GM12872 (cell line): ENCODE data around the gene IGF2R.

Experiments
- CTCF ChIP-seq: IDR thresholded peaks from 3 replicates; pipeline ENCODE4 v1.5.1; 2011; ENCODE audit warnings: low read depth, mild to moderate bottlenecking, low read length, moderate library complexity; ENCODE audit not compliant: insufficient read depth

The IGF2R gene

GRCh38 chr6:160040527-160041264 lies 71.8 kb downstream of the IGF2R start:
- TF ChIP-seq CTCF: no peak

DNA sequence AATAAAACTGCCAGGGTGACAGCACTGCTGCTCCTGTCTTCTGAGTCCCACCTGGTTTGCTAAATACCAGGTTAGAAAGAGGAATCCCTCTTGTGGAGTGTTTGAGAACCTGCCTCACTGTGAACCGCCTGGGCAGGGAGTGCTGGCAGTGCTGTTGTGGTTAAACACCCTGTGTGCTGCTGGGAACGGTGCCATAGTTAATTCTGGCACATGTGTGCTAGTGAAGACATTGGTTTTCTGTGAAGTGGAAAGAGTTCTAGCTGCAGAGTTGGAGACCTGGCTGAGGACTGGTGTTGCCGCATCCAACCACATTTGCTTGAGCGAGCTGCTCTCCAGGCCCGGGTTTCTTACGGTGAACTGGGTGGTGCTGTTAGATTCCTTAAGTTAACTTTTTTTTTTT lies 72.7 kb downstream of the IGF2R start:
- no peak for TF ChIP-seq CTCF

DNA sequence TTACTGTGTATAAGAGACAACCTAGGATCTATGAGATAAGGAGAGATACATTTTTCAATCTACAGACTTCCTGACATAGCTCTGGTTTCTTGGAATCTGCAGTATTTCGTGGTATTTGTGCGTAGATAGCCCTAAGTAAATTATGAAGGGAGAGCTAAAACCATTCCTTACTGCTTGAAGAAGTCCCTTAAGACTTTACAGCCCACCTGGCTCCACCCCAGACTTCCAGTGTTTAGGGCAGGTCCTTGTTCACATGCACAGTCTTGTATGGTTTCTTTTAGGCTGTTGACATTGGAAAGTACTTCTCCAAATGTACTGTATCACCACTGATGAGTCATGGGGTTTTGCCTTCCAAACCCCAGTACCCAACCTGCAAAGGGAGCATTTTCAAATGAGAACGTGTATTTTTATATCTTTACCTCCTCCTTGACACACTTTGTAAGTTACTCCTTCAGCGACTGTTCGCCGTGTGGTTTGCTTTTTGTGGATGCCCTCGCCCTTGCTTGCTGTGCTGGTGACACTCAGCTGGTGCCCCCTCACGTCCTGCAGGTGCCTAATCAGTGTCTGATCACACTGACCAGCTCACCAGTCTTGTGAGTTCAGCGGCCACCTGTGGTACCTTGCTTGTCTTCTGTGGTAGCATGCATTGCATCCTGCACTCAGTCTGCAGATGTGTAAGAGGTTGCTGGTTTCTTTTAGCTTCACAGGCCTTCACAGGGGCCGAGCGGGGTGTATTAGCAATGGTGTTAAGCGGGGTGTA lies 73.3 kb downstream of the IGF2R start:
- TF ChIP-seq CTCF: no peak

GRCh38 chr6:160042788-160043301 lies 74.0 kb downstream of the IGF2R start:
- TF ChIP-seq CTCF: no peak

- no peak for TF ChIP-seq CTCF
Measured at GRCh38 chr6:160043784-160044183, 74.9 kb downstream of the IGF2R start.

- no peak for TF ChIP-seq CTCF
Measured at GRCh38 chr6:160044687-160045086, 75.8 kb downstream of the IGF2R start.

DNA sequence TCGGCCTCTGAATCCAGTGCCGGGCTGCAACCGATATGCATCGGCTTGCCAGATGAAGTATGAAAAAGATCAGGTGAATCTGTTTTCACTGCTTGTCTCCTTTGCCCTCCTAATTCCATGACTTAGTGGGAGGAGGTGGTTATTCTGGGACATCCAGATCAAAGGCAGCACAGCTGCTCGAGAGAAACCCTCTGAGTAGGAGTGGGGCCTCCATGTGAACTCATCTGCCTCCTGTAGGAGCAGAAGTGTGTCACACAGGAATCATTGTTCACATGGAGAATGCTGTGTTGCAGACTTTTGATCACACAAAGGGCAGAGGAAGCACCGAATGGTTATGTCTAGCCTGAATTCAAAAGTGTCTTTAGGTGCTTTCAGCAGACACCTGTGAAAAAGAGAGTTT lies 79.6 kb downstream of the IGF2R start:
- TF ChIP-seq CTCF: no peak
